ENCODE results near the gene SCML1.
"Not testable (repeated sequence)": the region's sequence is repeated elsewhere in the genome, so short reads cannot be mapped to it uniquely, and the experiment has no call there.

The SCML1 gene

DNA sequence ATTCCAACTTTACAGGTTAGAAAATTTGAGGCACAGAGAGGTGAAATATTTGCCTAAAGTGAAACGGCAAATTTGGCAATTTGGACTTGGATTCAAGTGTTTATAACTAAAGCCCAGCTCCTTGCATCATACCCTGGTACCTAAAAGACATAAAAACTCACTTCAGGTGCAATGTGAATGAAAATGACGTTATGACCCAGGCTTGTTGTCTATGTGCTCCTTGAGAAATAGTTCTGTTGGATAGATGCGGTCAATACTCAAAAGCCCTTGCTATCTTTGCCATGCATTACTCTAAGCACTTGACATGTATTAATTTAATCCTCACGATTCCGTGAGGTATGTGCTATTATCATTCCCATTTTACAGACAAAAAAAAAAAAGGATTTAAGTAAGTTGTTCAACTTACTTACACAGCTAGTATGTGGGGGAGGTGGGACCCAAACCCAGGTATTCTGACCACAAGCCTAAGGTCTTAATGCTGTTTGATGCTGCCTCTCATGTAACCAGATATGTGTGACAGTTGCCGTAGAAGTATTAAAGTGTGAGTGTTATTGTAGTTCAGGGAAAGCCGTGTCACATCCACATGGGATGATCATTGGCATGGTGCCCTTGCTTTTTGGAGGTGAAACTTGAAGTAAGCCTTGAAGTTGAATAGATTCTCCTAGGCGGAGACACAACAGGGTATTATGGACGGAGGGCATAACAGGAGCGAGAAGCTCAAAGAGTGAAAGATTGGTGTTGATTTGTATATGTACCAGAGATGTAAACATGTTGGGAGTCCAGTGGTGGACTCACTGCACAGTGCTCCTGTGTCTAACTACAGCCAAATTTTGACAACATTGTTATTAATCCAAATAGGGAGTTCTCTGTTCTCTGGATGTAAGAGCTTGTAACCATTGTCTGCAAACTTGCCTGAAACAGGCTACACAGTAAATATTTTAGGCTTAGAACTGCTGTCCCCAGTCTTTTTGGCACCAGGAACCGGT, 3.1 kb downstream of the SCML1 start:
- DNase-seq = no peak

DNA sequence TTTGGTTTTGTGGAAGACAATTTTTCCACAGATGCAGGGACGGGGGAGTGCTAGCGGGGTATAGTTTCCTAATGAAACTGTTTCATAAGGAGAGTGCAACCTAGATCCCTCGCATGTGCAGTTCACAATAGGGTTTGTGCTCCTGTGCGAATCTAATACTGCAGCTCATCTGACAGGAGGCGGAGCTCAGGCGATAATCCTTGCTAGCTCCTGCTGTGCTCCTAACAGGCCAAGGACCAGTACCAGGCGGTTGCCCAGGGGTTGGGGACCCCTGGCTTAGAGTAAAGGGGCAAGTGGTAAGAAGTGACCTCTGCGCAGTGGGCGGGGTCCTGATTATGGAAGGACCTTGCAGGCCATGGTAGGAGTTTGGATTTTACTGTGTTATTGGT, 3.8 kb downstream of the SCML1 start:
- DNase-seq = no peak

DNA sequence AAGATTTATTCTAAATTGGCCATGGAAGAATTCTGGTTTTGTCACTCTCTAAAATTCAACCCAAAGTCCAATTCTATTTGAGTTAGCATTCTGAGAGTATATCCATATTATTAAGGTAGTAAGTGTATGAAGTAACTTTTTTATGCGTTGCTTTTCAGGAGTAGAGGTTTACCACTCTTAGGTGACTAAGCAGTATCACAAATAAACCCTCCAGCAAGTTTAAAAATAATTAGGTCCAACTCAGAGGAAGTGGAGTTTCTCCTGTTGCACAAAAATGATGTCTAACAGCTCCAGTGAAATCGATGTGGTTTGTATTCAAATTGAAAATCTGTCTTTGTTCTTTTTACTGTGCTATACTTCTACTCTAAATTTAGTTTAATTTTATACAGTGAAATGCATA, 6.6 kb downstream of the SCML1 start:
- DNase-seq = no peak

DNA sequence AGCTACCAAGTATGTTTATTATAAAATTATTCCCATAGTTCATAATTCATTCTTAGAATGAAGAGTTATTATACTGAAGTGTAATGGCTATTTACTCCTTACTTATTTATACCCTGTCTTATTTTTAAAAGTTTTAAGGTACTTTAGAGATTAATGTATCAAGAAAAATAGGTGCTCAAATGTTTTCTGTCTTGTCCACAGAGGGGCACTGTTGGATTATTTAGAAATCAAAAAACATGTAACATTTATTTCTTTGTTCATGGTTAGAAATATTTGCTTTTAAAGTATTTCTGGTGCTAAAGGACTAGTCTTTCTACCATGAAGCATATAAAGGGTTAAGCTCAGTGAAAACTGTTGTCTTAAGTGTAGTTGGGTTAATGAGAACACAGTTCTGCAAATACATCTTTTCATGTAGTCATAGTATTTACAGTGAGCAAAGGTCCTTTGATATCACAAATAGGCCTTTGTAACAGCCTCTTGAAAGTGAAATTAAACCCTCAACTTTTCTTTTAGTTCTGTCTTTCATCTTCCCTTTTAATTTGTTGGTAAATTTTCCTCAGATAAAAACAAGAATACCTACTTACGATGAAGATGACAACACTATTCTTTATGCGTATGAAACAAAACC, 7.7 kb downstream of the SCML1 start:
- DNase-seq = no peak

DNA sequence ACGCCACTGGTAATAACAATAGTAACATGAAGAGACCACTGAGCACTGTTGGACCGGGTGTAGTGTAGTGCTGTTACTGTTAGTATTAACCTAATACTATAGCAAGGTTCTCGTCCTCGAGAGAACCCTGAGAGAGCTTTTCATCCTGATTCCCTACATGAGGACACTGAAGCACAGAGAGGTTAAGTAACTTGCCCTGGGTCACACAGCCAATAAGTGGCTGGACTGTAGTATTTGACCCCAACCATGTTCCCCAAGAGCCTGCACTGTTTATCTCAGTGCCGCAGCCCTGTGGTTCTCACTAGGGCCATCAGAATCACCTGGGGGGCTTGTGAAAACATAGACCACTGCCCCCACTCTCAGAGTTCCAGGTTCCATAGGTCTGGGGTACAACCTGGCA, 10.4 kb downstream of the SCML1 start:
- no peak for DNase-seq

DNA sequence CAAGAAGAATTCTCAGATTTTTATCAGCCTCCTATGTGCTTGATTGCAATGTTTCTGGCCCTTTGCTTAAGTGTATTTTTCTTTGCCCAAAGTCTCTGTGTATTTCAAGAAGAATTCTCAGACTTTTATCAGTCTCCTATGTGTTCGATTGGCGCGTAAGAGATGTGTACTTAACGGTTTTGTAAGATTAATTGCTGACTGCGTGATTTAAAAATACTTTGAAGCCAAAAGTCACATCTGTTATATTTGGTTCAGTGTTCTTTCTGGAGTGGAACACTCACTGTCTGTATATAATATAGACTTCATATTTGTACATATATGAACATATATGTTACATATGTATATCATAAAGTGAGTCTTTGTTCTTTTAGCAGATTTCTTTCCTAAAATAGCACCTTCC, 11.4 kb downstream of the SCML1 start:
- DNase-seq = no peak

DNA sequence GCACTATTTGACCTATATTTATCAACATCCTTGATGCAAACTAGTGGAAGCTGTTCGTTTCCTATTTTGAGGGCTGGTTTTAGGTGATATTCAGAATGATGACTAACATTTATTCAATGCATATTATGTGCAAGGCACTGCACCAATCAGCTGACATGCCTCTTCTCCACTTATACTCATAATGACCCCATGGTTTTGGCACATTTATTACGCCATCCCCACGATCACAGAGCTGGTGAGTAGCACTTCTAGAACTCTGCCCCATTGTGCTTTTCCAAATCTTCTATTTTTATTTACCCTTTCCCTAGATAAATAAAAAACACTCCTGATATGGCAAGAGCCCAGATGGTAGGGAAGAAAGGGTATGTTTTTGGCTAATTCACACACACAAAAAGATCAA, 13.1 kb downstream of the SCML1 start:
- no peak for DNase-seq

DNA sequence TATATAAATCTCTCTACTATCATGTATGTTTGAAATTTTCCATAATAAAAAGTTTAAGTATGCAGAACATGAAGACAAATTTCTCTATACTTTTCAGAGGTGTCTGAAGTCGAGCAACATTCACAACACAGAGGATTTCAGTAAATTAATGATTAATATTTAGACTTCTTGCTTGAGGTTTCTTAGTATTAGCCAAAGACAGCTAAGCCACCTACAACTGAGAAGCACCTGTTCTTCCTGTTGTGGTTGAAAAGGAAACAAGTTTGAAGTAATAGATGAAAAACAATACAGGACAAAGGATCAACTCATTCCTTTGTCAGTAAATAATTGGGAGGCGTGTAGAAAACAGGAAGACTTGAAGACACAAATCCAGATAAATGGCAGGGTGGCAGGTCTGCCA, 21.1 kb downstream of the SCML1 start:
- no peak for DNase-seq

DNA sequence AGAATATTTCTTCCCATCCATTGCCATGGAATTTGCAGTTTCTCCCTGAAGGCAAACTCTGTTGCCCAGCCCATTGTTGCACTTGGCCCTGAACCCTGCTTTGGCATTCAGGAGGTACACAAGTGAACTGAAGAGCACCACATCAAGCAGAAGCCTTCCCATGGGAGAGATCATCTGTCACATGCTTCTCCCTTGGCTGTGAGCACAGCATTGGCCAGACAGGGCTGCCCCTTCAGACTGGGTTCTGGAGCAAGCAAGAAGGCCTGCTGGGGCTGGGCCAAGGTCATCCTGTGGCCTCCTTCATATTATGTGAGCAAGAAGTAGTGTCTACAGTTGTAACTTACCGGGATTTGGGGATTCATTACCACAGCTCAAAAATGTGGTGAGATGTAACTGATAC, 22.7 kb downstream of the SCML1 start:
- no peak for DNase-seq

DNA sequence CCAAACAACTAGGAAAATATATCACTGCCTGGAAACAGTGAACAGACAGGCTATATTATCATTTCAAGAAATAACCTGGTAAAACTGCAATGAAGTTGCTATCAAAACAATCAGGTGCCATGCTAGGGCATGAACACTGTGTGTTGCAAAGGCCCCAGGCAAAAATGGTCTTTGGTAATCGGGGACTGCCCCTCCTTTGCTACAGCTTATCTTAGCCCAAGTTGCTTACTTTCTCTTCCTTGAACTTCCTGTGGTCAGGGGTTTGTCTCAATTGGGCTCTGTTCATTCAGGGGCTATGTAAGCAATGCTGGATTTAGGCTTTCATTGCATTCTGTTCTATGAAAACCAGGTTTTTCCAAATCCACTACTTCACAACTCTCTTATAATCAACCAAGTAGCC, 30.4 kb downstream of the SCML1 start:
- no peak for DNase-seq

DNA sequence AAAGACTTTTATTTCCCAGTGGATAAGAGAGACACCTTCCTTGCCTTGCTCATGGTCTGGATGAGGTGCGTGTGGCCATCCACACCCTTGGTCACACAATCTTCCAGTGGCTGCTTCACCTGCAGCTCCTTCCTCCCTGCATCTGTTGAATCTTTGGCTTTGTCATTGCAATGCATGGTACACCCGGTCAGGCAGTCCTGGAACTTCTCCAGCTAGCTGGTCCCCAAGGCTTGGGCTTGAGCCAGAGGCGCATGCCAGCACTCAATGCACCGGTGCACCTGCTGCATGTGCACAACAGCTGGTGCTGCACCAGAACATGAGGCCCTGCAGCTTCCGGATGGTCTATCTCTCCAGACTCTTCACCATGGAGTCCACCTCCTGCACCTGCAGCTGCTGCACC, 31.7 kb downstream of the SCML1 start:
- no peak for DNase-seq

DNA sequence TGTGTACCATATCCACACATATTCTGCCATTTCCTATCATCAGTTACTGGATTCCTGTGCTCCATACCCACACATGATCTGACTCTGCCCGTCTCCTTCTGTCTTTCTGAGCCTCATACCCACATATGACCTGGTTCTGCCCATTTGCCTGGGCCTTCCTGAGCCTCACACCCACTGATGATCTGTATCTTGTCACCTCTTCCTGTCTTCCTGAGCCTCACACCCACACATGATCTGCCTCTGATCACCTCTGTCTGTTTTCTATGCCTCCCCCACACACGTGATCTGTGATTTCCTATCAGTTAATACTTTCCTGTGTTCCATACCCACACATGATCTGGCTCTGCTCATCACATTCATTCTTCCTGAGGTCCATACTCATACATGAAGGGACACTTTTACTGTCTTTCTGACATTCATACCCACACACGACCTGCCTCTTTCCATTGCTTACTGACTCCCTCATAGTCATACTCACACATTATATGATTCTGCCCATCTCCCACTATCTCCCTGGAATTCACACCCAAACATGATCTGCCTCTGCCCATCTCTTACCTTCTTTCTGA, 32.5 kb downstream of the SCML1 start:
- DNase-seq = no peak

DNA sequence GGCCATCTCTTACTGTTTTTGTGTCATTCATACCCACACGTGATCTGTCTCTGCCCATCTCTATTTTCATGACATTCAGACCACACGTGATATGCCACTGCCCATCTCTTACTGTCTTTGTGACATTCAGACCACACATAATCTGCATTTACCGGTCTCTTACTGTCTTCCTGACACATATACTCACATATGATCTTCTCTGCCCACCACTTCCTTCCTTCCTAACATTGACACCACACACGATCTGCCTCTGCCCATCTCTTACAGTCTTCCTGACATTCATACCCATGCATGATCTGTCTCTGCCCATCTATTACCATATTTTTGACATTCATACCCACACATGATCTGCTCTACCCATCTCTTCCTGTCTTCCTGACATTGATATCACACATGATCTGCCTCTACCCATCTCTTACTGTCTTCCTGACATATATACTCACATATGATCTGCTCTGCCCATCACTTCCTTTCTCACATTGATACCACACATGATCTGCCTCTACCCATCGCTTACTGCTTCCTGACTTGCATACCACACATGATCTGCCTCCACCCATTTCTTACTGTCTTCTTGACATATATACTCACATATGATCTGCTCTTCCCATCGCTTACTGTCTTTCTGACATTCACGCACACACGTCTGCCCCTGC, 36.1 kb downstream of the SCML1 start:
- no peak for DNase-seq

DNA sequence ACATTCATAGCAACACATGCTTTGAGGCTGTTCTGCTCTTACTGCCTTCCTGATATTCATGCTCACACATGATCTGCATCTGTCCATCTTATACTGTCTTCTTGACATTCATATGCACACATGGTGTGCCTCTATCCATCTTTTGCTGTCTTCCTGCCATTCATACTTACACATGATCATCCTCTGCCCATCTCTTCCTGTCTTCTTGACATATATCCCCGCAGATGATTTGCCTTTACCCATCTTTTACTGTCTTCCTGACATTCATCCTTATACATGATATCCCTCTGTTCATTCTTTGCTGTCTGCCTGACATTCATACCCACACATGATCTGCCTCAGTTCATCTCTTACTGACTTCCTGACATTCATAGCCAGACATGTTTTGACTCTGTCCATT, 36.8 kb downstream of the SCML1 start:
- no peak for DNase-seq

DNA sequence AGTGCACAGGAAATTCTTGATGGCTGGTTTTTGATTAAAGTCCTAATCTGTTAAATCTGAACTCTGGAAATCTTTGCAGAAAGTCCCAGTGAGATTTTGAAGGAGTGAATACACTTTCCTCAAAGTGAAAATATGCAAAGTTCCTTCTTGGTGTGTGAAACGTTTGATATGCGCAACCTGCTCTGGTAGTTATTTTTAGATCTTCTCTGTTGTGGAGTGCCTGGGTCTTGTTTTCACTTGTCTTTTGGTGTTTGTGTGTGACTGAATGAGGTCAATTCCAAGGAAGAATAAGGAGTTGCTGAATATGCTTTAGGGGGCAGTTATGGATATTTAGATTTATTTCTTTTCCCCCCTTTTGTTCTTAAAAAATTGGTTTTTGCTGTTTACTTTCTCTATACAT, 41.7 kb downstream of the SCML1 start:
- no peak for DNase-seq

DNA sequence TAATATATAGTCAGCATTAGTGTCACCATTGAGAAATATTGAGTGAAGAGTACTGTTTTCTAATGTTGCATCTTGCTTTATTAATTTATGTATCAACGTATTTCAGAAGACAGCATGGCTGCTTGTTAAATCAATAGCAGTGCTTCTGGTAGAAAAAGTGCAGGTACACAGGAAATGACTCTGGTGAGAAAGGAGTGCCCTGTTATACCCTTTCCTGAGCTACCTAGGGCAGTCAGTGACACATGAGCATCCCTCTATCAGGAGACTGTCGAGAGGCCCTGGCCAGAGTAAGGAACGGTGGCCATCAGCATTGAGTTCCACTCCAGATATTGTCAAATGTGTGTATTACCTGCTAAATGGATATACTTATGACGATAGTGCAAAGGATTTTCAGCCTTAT, 42.1 kb downstream of the SCML1 start:
- DNase-seq = no peak

DNA sequence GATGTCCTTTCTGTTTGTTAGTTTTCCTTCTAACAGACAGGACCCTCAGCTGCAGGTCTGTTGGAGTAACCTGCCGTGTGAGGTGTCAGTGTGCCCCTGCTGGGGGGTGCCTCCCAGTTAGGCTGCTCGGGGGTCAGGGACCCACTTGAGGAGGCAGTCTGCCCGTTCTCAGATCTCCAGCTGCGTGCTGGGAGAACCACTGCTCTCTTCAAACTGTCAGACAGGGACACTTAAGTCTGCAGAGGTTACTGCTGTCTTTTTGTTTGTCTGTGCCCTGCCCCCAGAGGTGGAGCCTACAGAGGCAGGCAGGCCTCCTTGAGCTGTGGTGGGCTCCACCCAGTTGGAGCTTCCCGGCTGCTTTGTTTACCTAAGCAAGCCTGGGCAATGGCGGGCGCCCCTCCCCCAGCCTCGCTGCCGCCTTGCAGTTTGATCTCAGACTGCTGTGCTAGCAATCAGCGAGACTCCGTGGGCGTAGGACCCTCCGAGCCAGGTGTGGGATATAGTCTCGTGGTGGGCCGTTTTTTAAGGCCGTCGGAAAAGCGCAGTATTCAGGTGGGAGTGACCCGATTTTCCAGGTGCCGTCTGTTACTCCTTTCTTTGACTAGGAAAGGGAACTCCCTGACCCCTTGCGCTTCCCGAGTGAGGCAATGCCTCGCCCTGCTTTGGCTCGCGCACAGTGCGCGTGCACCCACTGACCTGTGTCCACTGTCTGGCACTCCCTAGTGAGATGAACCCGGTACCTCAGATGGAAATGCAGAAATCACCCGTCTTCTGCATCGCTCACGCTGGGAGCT, 49.5 kb downstream of the SCML1 start:
- DNase-seq = not testable (repeated sequence)

DNA sequence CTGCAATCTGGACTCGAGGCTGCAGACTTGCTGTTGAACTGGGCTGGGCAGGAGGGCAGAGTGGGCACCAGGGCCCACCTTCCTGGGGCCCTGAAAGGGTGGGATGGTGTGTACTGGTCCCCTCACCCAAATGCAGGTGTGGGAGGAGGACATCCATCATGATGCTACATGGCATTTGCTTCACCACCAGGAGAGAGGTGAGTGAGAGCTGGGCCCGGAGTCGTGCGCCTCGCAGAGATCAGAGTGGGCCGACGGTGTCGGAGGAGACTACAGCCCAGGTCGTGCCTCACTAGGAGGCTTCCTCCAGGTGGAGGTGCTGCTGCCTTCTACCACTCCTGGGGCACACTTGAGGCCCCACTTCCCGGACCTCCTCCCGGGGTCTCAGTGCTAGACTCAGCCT, 50.3 kb downstream of the SCML1 start:
- no peak for DNase-seq

DNA sequence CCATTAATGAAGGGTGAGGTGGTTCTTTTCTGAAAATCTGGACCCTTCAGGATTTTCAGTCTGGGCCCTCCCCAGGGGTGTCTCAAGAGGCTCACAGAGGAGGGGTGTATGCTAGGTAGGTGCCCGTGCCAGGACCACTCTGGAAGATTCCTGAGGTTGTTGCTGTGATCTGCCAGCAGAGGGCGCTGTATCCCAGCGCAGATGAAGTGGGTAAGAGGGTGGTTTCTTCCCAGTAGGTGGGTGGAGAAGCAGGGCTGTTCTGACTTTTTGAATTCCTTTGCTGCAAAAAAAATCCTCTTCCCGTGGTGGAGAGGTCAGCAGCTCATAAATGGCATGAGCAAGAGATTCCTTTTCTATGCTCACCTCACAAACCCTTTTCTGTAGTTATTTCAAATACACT, 51.1 kb downstream of the SCML1 start:
- peak in 1 of 2 experiments; percentile 0 for DNase-seq

DNA sequence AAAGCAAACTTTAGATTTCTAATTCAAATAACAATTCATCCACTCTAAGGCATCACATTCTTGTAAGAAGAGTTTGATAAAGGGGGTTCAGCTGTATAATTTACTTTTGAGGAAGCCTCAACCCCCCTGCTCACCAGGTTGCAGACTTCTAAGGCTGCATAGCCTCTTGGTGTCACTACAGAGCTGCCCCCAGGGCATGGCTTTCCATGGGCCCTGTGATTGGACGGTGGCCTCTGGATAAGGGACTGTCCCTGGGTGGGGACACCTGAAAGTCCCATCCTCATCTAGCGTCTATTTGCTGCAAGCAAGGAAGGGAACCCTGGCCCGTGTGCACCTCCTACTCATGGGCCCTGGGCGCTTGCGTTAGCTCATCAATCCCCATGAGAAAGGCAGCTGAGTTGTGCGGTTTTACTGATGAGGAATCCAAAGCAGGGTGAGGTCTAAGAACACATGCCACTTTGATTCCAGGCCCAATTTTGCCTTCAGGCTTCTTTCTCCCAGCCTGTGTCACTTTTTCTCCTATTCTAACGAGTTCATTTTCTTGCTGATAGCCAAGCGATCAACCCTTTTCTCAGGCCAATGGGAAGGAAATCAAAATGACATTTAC, 51.8 kb downstream of the SCML1 start:
- no peak for DNase-seq

DNA sequence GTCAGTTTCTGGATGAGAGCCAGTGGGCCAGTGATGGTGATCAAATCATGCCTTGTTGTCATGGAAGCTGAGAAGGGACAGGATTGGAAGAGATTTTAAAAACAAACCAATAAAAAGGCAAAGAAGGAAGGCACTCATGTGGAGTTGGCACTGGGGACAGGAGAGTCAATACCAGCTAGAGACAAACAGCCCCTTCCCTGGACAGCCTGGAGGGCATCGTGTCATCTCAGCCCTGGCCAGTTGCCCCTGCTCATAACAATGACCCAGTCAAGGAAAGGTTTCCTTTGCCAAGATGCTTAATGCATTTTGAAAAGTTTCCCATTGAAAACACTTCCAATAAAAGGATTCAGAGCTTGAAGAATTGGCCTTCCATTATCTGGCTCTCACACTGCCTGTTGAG, 55.5 kb downstream of the SCML1 start:
- DNase-seq = no peak

DNA sequence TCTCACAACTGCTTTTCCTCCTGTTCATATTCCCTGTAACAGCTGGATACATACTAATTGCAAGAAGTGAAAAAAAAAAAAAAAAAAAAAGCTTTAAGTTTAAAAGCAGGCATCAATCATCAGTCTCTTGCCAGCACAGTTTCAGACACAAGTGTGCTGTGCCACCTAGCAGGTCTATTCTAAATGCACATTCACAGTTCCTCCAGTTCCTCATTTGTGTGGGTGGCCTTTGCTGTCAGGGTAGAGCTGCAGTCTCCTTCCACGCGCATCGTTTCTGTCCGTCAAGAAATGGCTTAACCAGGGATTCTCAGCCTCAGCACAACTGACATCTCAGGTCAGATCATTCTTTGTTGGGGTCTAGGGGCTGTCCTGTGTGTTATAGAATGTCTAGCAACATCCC, 61.6 kb downstream of the SCML1 start:
- no peak for DNase-seq
